KG1 (cell line): ENCODE results near the gene GABPB2.

ENCODE experiments used
- DNase-seq: peaks from one replicate; lab custom pipeline; 2025; lab: John Stamatoyannopoulos, UW

GABPB2 gene

GRCh38 chr1:151070474-151071276 lies at the start of gene GABPB2:
TSS of gene GABPB2 (plus strand) at chr1:151070761. CDS start at chr1:151088190, 17,429 bp downstream.
- peak; percentile 89 for DNase-seq

DNA sequence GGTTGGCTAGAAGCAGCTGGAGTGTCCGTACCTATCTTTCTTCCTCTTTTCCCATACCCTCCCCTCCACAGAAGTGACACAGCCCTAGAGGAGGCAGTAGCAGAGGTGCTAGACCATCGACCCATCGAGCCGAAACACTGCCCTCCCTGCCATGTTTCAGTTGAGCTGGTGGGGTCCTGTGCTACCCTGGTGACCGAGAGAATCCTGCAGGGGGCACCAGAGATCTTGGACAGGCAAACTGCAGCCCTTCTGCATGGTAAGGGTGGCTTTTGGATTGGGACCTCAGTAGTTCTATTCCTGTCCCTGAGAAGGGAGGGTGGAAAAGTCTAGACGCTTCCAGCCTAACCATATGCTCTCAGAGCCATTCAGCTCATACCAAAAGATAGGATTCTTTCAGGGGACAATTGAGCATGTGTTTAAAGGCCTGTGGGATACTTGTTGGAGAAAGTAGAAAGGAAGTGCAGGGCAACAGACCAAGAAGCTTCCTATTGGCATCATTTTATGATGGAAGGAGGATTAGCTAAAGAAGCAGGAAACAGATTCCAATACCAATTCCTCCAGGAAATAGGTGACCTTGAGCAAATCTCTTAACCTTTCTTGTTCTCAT lies 45.9 kb upstream of the GABPB2 start:
- no peak for DNase-seq

DNA sequence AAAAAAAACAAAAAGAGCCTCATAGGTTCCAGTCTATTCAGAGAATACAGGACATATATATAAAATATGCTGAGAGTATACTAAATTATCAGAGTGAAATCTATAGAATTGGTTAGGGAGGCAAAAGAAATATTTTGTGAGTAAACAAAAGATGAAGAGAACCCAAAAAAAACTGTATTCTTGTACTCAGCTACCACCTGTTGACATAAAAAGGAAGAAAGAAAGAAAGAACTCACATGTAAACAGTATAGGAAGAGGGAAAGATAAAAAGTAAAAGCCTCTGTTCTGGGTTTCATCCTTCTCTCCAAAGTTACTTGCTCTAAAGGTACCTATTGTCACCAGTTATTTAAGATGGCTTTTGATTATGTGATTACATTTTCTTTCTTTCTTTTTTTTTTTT lies 44.1 kb upstream of the GABPB2 start:
- no peak for DNase-seq

DNA sequence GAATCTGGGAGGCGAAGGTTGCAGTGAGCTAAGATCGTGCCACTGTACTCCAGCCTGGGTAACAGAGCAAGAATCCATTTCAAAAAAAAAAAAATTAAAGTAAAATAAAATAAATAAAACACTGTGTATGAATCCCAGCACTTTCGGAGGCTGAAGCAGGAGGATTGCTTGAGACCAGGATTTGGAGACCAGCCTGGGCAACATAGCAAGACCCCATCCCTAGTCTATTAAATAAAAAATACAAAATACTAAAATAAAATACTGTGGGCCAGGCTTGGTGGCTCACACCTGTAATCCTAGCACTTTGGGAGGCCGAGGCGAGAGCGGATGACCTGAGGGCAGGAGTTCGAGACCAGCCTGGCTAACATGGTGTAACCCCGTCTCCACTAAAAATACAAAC lies 38.4 kb upstream of the GABPB2 start:
- no peak for DNase-seq

- DNase-seq: no peak
Observed at GRCh38 chr1:151035167-151035566, 35.4 kb upstream of the GABPB2 start.

- DNase-seq: no peak
Observed at GRCh38 chr1:151036356-151036755, 34.2 kb upstream of the GABPB2 start, which contains the start of gene BNIPL. TSS of gene BNIPL (plus strand) at chr1:151036586. CDS start at chr1:151036726, 140 bp downstream.

DNA sequence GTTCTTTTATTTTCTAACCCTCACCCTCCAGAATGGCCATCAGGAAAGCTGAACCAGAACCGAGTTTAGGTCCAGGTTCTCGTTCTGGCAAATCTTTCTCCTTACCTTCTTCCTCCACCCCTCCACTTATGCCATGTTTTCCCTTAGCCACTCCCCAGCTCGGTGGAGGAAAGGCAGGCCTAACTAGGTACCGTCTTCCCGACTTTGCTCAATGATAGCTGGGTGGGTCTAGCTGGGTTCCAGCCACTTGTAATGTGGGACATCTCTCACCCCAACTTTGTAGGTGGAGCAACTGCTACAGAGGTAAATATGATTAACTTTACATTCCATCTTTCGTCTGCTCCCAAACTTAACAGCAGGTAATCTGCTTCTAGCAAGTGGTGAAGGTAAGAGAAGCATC lies 33.5 kb upstream of the GABPB2 start:
- DNase-seq: no peak

DNA sequence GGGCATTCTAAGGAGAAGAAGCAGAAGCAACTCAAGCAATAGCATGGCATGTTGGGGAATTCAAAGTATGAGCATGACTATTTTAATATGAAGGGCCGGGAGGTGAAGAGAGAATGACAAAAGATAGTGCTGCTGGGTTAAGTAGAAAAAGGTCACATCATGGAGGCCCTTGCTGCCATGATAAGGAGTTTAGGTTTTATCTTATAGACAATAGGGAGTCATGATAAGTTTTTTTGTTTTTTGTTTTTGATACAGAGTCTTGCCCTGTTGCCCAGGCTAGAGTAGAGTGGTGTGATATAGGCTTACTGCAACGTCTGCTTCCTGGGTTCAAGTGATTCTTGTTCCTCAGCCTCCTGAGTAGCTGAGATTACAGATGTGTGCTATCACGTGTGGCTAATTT lies 31.0 kb upstream of the GABPB2 start:
- no peak for DNase-seq

DNA sequence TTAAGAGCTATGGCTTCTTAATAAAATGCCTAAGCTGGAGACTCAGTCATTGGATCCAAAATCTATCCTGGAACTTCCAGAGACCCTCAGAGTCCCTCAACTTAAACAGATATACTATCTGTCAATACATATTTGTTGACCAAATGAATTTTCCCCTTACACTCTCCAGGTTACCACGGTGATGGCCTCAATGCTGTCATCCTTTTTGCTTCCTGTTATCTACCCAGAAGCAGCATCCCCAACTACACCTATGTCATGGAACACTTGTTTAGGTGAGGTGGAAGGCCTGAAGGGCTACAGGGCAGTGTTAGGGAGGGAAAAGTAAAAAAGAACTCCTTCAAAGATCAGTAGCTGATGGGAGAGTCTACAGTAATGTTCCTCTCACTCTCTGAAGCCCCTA lies 27.4 kb upstream of the GABPB2 start:
- DNase-seq: no peak

- DNase-seq: no peak
Observed at GRCh38 chr1:151047591-151047924, 23.0 kb upstream of the GABPB2 start, which contains the start of gene C1orf56. TSS of gene C1orf56 (plus strand) at chr1:151047751. CDS start at chr1:151047848, 97 bp downstream.

GRCh38 chr1:151047925-151048644 lies 22.5 kb upstream of the GABPB2 start:
- DNase-seq: no peak

GRCh38 chr1:151048645-151049032 lies 21.9 kb upstream of the GABPB2 start:
- no peak for DNase-seq

- DNase-seq: no peak
Observed at GRCh38 chr1:151049458-151049857, 21.1 kb upstream of the GABPB2 start.

DNA sequence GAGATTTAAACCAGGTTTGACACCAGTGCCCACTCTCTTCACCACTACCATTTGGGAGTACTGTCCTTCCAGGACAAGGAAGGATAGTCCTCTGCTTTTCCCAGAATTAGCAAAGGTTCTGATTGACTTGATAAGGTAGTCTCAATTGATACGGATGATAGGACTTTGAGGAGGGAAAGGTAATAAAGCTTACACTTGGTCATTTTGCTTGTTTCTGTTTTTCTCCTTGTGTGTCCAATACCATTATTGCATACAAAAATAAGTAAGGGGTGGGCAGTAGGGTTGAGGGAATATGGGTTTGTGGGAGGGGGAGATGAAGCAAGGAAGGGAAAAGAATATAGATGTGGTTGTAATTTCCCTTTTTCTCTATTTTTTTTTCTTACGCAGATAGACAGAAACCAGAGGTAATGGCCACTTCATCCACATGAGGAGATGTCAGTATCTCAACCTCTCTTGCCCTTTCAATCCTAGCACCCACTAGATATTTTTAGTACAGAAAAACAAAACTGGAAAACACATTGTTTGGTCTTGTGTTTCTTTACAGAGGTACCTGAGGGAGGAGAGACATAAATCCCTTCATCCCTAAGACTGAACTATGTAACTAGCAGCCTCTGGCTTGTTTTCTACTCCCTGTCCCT lies 20.4 kb upstream of the GABPB2 start:
- DNase-seq: no peak

DNA sequence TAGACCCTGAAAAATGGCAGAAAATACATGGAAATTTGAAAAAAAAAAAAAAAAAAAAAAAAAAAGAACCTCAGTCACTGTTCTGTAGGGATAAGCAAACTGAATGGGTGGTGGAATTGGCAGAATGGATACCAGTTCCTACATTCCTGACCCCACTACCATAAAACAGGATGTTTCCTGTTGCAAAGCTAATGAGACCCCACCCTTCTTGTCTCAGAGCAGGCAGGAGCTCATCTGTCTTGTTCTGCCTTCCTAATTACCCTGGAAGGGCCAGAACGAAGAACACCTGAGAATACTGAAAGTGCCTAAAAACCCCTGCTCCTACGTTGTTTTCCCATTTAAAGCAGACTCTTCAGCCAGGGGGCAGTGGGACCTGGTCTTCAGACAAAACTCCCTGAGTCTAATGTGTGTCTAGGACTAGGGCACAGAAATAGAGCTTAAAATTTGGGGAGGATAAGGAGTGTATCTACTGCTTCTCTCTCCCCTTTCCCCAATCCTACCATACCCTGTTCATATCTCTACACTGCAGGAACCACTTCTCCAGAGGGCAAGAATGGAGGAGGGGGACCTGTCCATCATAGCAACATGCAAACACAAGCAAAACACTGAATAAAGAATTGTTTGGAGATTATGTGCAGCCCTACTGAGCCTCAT lies 19.1 kb upstream of the GABPB2 start:
- no peak for DNase-seq

DNA sequence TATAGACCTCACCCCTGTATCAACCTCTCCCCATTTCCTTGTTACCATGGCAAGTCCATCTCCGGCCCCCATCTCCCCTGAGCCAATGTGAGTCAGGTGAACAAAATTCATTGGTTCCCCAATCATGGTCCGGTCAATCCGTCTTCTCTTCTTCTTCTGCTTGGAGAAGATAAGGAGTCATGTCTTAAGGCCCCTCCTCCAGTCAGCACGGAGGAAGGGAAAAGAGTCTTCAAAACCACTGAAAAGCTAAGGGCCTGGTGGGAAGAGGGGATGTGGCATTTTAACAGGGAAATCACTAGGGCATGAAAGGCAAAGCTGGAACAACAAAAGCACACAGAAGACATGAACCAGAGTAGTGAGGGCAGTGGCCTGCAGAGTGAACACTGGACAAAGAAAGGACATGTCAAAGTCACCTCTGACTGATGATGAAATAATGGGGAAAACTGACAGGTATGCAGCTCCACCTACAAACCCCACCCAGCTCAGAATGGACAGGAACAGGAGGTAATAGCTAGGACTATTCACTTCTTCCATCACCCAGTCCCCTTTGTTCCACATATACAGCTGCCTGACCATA lies 15.5 kb upstream of the GABPB2 start:
- no peak for DNase-seq

GRCh38 chr1:151055581-151055980 lies 15.0 kb upstream of the GABPB2 start:
- no peak for DNase-seq

DNA sequence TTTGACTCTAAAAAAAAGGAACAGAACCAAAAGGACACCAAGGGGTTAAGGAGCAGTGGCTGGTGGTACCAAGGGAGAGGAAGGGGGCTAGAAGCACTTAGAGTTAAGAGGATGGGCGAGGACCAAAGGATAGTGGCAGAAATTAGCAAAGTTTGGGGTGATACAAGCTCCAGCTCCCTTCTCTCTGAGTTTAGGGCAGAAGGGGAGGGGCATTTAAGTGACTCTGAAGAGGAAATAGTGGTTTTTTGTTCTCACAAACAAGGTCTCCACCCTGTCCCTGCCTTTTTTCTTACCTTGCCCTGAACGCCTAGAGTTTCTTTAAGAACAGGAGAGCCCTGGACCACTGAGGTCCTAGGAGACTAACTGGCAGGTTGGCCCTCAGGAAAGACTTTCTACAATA lies 14.4 kb upstream of the GABPB2 start:
- no peak for DNase-seq

DNA sequence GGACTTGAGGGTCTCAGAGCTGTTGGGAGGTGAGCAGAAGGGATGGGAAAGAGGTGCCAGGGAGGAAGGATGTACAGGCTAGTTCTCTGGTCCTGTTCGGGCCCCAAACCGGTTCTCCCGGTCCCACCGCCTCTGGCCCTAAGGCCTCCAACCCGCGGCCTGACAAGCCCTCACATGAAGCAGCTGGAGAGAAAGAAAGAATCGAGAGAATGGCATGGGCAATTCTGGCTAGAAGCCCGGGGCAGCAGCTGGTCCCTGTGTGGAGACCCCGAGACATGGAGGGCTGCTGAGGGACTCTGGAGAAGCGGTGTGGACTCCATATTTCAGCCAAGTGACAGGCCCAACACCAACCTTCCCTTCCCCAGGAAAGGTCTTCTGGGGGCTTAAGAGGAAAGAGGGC lies 11.9 kb upstream of the GABPB2 start:
- no peak for DNase-seq

- peak; percentile 78 for DNase-seq
Observed at GRCh38 chr1:151059109-151060006, 11.2 kb upstream of the GABPB2 start, which contains the start of gene CDC42SE1. TSS of gene CDC42SE1 (minus strand) at chr1:151059622. CDS start at chr1:151055730, 3,892 bp downstream.
